ENCODE results near the gene CIB4.

GRCh38 chr2:26598336-26598995 lies 42.7 kb downstream of the CIB4 start:
- TF ChIP-seq E2F1 (CRISPR knock-in tag; IDR thresholded peaks at IDR 0.05) (no peak), SP2 (CRISPR knock-in tag; IDR thresholded peaks at IDR 0.05) (no peak), ZBTB42 (CRISPR knock-in tag; IDR thresholded peaks at IDR 0.05) (no peak), RBFOX2 (IDR thresholded peaks at IDR 0.05; ENCODE audit: low read depth, low read length) (no peak), ZNF446 (CRISPR knock-in tag; IDR thresholded peaks at IDR 0.05) (no peak)

Measured in HepG2 (cell line).